ENCODE measurements around the gene PLEK.

PLEK gene

DNA sequence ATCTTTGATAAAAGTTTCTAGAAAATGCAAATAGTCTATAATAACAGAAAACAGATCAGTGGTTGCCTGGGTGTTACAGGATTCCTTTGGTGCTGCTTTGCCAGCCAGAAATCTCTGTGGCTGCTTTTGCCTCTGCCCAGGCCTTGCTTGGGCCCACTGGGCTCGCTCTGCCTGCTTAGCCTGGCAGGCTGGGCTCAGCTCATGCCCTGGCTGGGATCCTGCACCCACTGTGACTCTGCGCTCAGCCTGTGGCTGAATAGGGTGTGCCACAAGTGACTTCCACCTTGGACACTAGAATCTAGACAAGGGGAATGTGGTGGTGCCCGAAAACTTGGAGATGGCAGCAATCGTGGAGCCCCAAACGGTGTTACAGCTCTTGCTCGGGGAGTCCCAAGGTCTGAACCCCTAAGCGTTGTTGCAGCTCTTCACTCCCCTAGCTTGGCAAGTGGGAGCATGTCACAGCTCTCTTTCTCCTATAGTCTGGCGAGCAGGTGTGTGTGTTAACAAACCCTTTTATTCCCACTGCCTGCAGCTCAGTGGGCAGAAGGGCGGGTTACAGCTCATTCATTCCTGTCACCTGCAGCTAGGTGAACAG is 51.1 kb downstream of the PLEK start:
- no peaks in the 10 kb centered on the region for H3K9me3 ChIP-seq (ENCODE audit: control insufficient read depth in 2 of 2, low read length in 2 of 2)
- no peaks in the 10 kb centered on the region for H3K27me3 ChIP-seq (ENCODE audit: control insufficient read depth in 1 of 2, insufficient read depth in 2 of 2, low read length in 2 of 2)
- no peak overlapping the region for H3K27ac ChIP-seq (ENCODE audit: low read length)
- H3K9ac ChIP-seq (ENCODE audit: low read length in 2 of 2): no peak overlapping the region
- no peaks in the 10 kb centered on the region for H3K4me1 ChIP-seq (ENCODE audit: control insufficient read depth, insufficient read depth, low read length)
- no peak overlapping the region for H3K4me3 ChIP-seq (ENCODE audit: low read length in 2 of 2)
- H3K36me3 ChIP-seq (ENCODE audit: control insufficient read depth in 2 of 2, insufficient read depth in 2 of 2, low read length in 2 of 2): no peaks in the 10 kb centered on the region

DNA sequence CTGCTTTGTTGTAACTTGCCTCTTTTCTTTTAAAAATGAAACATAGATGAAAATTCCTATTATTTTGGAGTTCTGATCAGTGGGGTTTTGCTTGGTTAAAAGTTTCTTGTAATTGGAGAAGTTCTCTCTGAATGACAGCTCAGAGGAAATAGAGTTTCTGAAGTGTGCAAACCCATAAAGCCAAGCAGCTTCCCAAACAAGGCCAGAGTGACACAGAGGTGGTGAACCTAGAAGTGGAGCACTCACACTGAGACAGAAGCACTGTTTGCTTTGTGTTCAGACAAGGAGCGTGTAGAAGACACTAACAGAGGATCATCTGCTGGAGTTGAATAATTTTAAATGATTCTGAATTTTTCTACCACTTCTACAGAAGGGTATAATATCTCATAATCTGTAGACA is 52.8 kb downstream of the PLEK start:
- Histone ChIP-seq H3K9ac (ENCODE audit: low read length in 2 of 2) (no peak overlapping the region), H3K36me3 (ENCODE audit: control insufficient read depth in 2 of 2, insufficient read depth in 2 of 2, low read length in 2 of 2) (no peaks in the 10 kb centered on the region), H3K4me3 (ENCODE audit: low read length in 2 of 2) (no peak overlapping the region), H3K27me3 (ENCODE audit: control insufficient read depth in 1 of 2, insufficient read depth in 2 of 2, low read length in 2 of 2) (no peaks in the 10 kb centered on the region), H3K9me3 (ENCODE audit: control insufficient read depth in 2 of 2, low read length in 2 of 2) (no peaks in the 10 kb centered on the region), H3K4me1 (ENCODE audit: control insufficient read depth, insufficient read depth, low read length) (no peaks in the 10 kb centered on the region), H3K27ac (ENCODE audit: low read length) (no peak overlapping the region)

DNA sequence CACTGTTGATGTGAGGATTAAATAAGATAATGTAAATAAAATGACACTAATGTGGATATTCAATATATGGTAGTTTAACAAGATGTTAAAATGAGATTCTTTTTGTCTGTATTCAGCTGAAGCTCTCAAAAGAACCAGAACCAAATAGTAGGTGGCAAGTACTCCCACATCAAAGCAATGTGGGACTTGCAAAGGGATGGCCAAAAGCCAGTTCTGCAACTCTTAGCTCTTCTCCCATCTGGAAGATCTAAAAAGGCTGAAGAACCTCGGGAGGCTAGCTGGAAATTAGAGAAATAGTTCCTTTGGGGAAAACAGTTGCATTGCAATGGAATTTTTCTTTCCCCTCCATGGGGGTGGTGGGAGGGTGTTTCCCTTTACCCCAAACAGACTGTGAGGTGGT is 53.3 kb downstream of the PLEK start:
- H3K9ac ChIP-seq (ENCODE audit: low read length in 2 of 2): no peak overlapping the region
- no peaks in the 10 kb centered on the region for H3K36me3 ChIP-seq (ENCODE audit: control insufficient read depth in 2 of 2, insufficient read depth in 2 of 2, low read length in 2 of 2)
- no peak overlapping the region for H3K4me3 ChIP-seq (ENCODE audit: low read length in 2 of 2)
- H3K27me3 ChIP-seq (ENCODE audit: control insufficient read depth in 1 of 2, insufficient read depth in 2 of 2, low read length in 2 of 2): no peaks in the 10 kb centered on the region
- no peak overlapping the region for H3K27ac ChIP-seq (ENCODE audit: low read length)
- H3K9me3 ChIP-seq (ENCODE audit: control insufficient read depth in 2 of 2, low read length in 2 of 2): no peaks in the 10 kb centered on the region
- H3K4me1 ChIP-seq (ENCODE audit: control insufficient read depth, insufficient read depth, low read length): no peaks in the 10 kb centered on the region

DNA sequence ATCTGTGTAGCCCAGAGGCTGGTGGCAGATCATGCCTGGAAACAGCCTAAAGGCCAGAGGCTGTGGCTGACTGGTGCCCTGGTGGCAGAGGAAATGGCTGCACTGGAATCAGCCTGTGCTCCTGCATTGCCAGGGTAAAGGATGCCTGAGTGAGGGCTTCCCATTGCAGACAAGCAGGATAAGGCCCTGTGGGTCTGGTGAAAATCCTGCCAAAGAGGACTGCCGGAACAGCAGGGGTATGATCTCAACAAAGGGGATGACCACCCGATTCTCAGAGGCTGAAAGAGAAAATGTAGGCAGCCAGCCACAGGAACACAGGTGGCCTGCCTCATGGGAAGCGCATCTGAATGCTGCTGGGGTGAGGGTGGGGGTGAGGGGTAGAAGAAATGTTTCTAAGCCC is 53.8 kb downstream of the PLEK start:
- H3K27me3 ChIP-seq (ENCODE audit: control insufficient read depth in 1 of 2, insufficient read depth in 2 of 2, low read length in 2 of 2): no peaks in the 10 kb centered on the region
- H3K27ac ChIP-seq (ENCODE audit: low read length): no peak overlapping the region
- H3K36me3 ChIP-seq (ENCODE audit: control insufficient read depth in 2 of 2, insufficient read depth in 2 of 2, low read length in 2 of 2): no peaks in the 10 kb centered on the region
- no peak overlapping the region for H3K4me3 ChIP-seq (ENCODE audit: low read length in 2 of 2)
- H3K9ac ChIP-seq (ENCODE audit: low read length in 2 of 2): no peak overlapping the region
- no peaks in the 10 kb centered on the region for H3K9me3 ChIP-seq (ENCODE audit: control insufficient read depth in 2 of 2, low read length in 2 of 2)
- H3K4me1 ChIP-seq (ENCODE audit: control insufficient read depth, insufficient read depth, low read length): no peaks in the 10 kb centered on the region

DNA sequence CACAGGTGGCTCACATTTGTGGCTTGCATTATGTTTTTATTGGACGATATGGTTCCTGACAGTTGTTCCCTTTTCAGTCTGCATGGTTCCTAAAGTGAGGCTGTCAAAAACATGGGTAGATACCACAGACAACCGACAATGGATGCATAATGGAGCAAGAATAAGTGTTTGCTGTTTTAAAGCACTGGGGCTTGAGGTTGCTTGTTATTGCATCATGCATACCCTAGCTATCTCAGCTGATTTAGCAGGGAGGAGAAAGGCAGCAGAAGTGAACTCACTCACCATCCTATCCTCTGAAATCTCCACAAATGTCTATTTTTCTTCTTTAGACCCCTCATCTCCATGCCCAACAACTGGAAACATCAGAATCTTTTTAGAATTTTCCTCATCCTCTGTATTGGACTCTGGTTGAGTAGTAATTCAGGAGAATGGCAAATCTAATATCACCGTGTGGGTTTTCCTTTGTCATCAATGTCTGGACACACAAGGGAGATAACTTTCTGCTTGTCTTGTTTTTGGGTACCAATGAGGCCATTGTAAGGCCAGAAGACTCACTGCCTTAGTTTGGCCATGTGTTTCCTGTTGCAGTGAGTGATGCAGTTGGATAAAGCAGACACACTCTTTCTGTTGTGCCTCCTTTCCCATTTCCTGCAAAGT is 55.3 kb downstream of the PLEK start:
- H3K36me3 ChIP-seq (ENCODE audit: control insufficient read depth in 2 of 2, insufficient read depth in 2 of 2, low read length in 2 of 2): no peaks in the 10 kb centered on the region
- no peak overlapping the region for H3K27ac ChIP-seq (ENCODE audit: low read length)
- H3K4me1 ChIP-seq (ENCODE audit: control insufficient read depth, insufficient read depth, low read length): no peaks in the 10 kb centered on the region
- no peaks in the 10 kb centered on the region for H3K27me3 ChIP-seq (ENCODE audit: control insufficient read depth in 1 of 2, insufficient read depth in 2 of 2, low read length in 2 of 2)
- H3K9ac ChIP-seq (ENCODE audit: low read length in 2 of 2): no peak overlapping the region
- H3K9me3 ChIP-seq (ENCODE audit: control insufficient read depth in 2 of 2, low read length in 2 of 2): no peaks in the 10 kb centered on the region
- H3K4me3 ChIP-seq (ENCODE audit: low read length in 2 of 2): no peak overlapping the region

DNA sequence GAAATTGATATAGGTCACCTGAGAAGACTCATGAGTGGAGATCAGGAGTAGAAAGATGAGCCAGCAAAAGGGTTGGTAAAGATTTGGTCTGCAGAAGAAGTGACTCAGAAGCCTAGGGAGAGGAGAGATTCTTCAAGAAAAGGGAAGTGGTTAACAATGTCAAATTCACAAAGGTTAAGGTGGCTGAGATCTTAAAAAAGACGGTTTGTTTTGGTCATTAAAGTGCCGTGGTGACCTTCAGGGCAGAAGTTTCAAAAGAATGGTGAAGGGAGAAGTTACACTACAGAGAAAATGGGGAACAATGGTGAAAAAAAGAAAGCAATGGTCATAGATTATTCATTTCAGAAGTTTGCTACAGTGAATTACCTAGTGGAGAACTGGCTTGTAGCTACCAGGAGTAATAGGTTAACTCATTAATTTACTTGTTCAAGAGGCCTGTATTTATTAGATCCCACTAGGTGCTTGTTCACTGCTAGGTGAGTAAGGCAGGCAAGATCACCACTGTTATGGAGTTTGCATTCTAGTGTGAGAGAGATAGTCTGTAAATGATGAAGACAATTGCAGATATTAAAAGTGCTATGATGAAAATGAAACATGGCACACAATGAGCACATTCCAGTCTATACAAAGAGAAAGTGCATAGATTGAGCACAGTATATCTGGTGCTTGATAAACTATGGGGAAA is 59.0 kb downstream of the PLEK start:
- Histone ChIP-seq H3K36me3 (ENCODE audit: control insufficient read depth in 2 of 2, insufficient read depth in 2 of 2, low read length in 2 of 2) (no peaks in the 10 kb centered on the region), H3K27ac (ENCODE audit: low read length) (no peak overlapping the region), H3K9me3 (ENCODE audit: control insufficient read depth in 2 of 2, low read length in 2 of 2) (no peaks in the 10 kb centered on the region), H3K4me3 (ENCODE audit: low read length in 2 of 2) (no peak overlapping the region), H3K4me1 (ENCODE audit: control insufficient read depth, insufficient read depth, low read length) (no peaks in the 10 kb centered on the region), H3K27me3 (ENCODE audit: control insufficient read depth in 1 of 2, insufficient read depth in 2 of 2, low read length in 2 of 2) (no peaks in the 10 kb centered on the region), H3K9ac (ENCODE audit: low read length in 2 of 2) (no peak overlapping the region)

DNA sequence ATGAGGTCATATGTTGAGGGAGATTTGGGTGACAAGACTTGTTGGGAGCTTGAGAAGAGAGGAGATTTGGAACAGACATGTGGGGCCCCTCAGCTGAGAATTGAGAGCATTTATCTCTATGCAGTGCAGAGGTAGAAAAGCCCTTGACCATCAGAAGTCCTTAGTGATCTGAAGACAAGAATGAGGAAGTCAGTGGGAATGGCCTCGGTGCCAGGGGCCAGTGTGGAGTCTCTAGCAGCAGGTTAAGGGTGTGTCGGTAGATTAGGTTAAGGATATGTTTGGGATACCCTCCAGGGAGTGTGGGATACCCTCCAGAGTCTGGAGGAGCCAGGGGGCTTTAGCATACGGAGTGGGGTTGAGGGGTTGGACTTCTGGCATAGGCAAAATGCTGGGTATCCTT is 60.4 kb downstream of the PLEK start:
- H3K4me1 ChIP-seq (ENCODE audit: control insufficient read depth, insufficient read depth, low read length): no peaks in the 10 kb centered on the region
- no peaks in the 10 kb centered on the region for H3K9me3 ChIP-seq (ENCODE audit: control insufficient read depth in 2 of 2, low read length in 2 of 2)
- no peak overlapping the region for H3K4me3 ChIP-seq (ENCODE audit: low read length in 2 of 2)
- no peaks in the 10 kb centered on the region for H3K27me3 ChIP-seq (ENCODE audit: control insufficient read depth in 1 of 2, insufficient read depth in 2 of 2, low read length in 2 of 2)
- no peaks in the 10 kb centered on the region for H3K36me3 ChIP-seq (ENCODE audit: control insufficient read depth in 2 of 2, insufficient read depth in 2 of 2, low read length in 2 of 2)
- H3K9ac ChIP-seq (ENCODE audit: low read length in 2 of 2): no peak overlapping the region
- H3K27ac ChIP-seq (ENCODE audit: low read length): no peak overlapping the region

DNA sequence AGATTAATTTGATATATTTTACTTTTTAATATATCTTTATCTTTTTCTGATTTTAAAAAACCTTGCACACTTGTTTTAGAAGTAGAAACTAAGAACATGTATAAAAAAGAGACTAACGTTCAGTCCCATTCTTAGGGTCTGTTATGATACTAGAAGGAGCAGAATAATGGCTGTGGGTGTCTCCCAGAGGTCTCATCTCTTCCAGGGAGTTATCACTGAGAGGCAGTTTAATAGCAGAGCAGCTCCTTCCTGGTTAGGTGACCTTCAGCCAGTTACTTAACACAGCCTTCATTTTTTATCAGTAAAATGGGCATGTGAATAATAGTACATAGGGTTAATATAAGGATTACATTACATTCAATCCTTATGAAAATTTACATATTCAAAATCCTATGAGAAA is 61.4 kb downstream of the PLEK start:
- Histone ChIP-seq H3K36me3 (ENCODE audit: control insufficient read depth in 2 of 2, insufficient read depth in 2 of 2, low read length in 2 of 2) (no peaks in the 10 kb centered on the region), H3K9me3 (ENCODE audit: control insufficient read depth in 2 of 2, low read length in 2 of 2) (no peaks in the 10 kb centered on the region), H3K4me1 (ENCODE audit: control insufficient read depth, insufficient read depth, low read length) (no peaks in the 10 kb centered on the region), H3K27ac (ENCODE audit: low read length) (no peak overlapping the region), H3K9ac (ENCODE audit: low read length in 2 of 2) (no peak overlapping the region), H3K4me3 (ENCODE audit: low read length in 2 of 2) (no peak overlapping the region), H3K27me3 (ENCODE audit: control insufficient read depth in 1 of 2, insufficient read depth in 2 of 2, low read length in 2 of 2) (no peaks in the 10 kb centered on the region)

DNA sequence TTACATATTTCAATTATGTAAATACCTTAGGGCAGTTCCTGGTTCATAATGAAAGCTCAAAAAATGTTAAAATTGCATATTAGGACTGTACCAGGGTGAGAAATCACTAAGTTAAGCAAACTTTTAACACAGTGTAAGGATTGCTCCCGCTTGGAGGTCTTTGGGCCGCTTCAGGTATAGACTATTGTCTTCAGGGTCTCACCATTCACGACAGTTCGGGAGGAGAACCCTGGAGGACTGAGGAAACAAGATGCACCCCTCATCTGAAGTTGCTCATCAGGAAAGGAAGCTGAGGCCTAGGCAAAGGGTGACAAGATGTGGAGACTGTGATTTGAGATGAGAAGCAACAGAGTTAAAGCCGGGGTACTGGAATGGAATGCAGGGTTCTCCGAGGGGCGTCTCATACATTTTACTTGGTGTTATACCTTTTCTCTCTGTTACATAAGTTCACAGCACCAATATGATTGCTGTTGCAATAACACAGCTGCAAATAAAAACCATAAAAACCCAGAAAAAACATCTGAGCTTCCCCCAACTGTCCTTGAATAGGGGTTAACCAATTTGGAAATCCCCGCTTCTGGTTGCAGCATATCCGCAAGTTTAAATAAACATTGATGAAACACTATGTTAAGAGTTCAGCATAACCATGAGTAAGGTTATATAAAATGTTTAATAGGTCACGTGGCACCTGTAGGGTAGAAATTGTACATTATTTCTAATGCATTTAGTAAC is 61.9 kb downstream of the PLEK start:
- no peaks in the 10 kb centered on the region for H3K4me1 ChIP-seq (ENCODE audit: control insufficient read depth, insufficient read depth, low read length)

DNA sequence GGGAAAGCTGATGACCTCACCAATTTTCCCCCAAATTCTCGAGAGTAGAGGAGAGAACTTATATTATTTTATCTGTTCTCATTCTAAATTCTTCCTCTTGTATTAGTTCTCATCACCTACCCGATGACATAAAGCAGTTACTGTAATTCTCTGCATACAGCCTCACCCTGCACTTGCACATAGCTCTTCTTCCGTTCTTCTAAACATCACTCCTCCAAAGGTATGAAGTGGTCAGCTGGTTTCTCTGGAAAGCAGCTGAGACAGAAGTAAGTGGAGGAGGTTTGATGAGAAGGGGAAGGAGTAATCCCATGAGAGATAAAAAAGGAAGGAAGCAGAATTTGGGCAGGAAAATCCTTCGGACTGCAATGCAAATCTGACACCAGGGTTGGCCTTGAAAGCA is 63.0 kb downstream of the PLEK start:
- H3K9ac ChIP-seq (ENCODE audit: low read length in 2 of 2): no peak overlapping the region

More for the DNA sequence above, 61.9 kb downstream of the PLEK start:
- no peak overlapping the region for H3K27ac ChIP-seq (ENCODE audit: low read length)
- H3K4me3 ChIP-seq (ENCODE audit: low read length in 2 of 2): no peak overlapping the region
- H3K36me3 ChIP-seq (ENCODE audit: control insufficient read depth in 2 of 2, insufficient read depth in 2 of 2, low read length in 2 of 2): no peaks in the 10 kb centered on the region
- no peaks in the 10 kb centered on the region for H3K9me3 ChIP-seq (ENCODE audit: control insufficient read depth in 2 of 2, low read length in 2 of 2)
- no peaks in the 10 kb centered on the region for H3K27me3 ChIP-seq (ENCODE audit: control insufficient read depth in 1 of 2, insufficient read depth in 2 of 2, low read length in 2 of 2)
- no peak overlapping the region for H3K9ac ChIP-seq (ENCODE audit: low read length in 2 of 2)

More for the DNA sequence above, 63.0 kb downstream of the PLEK start:
- H3K9me3 ChIP-seq (ENCODE audit: control insufficient read depth in 2 of 2, low read length in 2 of 2): no peaks in the 10 kb centered on the region
- no peak overlapping the region for H3K27ac ChIP-seq (ENCODE audit: low read length)
- no peak overlapping the region for H3K4me3 ChIP-seq (ENCODE audit: low read length in 2 of 2)
- H3K4me1 ChIP-seq (ENCODE audit: control insufficient read depth, insufficient read depth, low read length): no peaks in the 10 kb centered on the region
- no peaks in the 10 kb centered on the region for H3K36me3 ChIP-seq (ENCODE audit: control insufficient read depth in 2 of 2, insufficient read depth in 2 of 2, low read length in 2 of 2)
- no peaks in the 10 kb centered on the region for H3K27me3 ChIP-seq (ENCODE audit: control insufficient read depth in 1 of 2, insufficient read depth in 2 of 2, low read length in 2 of 2)

Data from stomach smooth muscle (tissue), 2 donors.